IMR-90 (cell line): Measurements from ENCODE around the gene KANK3. TPM values are rescaled to one million over a fixed set of nuclear protein-coding genes. Genes with fewer than 3 reads are reported as not detected.
"Not testable (repeated sequence)": the region's sequence is repeated elsewhere in the genome, so short reads cannot be mapped to it uniquely, and the experiment has no call there.

Source experiments
- ATAC-seq: fragments of 200-7000 bp; cut with Tn5 transposase; 2 replicates; pipeline ENCODE4 v1.9.1; 2020; ENCODE audit warnings: low read depth, mild to moderate bottlenecking, moderate library complexity
- BruUV-seq: library from RNA; stranded (reverse); fragments of 400-500 nt; replicated peaks from 2 replicates; lab custom pipeline; 2021; lab: Mats Ljungman, UMichigan
- CTCF ChIA-PET: fragments of 300-600 bp; formaldehyde crosslinking; extraction: SDS; loops from one replicate; lab custom pipeline; 2021; ENCODE audit warnings: antibody characterized with exemption; lab: Yijun Ruan, JAX
- POLR2A ChIA-PET: fragments of 300-600 bp; sonication (Branson Sonifier 250); formaldehyde crosslinking; loops from one replicate; lab custom pipeline; 2022; ENCODE audit warnings: antibody characterized with exemption; ENCODE audit not compliant: unreplicated experiment; lab: Charles Lee
- DNase-seq: peaks from one replicate; pipeline ENCODE4 v3.0.0; 2013
- H2AFZ ChIP-seq: replicated peaks from 2 replicates; pipeline ENCODE3; 2013; ENCODE audit warnings: low read length, mild to moderate bottlenecking; ENCODE audit not compliant: poor library complexity
- H2AK5ac ChIP-seq: 2 replicates; pipeline ENCODE4 v1.6.1; 2013; ENCODE audit warnings: low read depth, low read length, inconsistent platforms
- H2AK9ac ChIP-seq: replicated peaks from 2 replicates; pipeline ENCODE3; 2013; ENCODE audit warnings: mild to moderate bottlenecking, low read depth, low read length, moderate library complexity; ENCODE audit not compliant: poor library complexity
- H2BK120ac ChIP-seq: 2 replicates; pipeline ENCODE4 v1.6.1; 2013; ENCODE audit warnings: low read depth, low read length, inconsistent platforms
- H2BK15ac ChIP-seq: 3 replicates; pipeline ENCODE4 v1.6.1; 2013; ENCODE audit warnings: low read depth, low read length, inconsistent platforms
- H2BK20ac ChIP-seq: 2 replicates; pipeline ENCODE4 v1.6.1; 2013; ENCODE audit warnings: low read depth, mild to moderate bottlenecking, inconsistent platforms, low read length, moderate library complexity
- H2BK5ac ChIP-seq: 2 replicates; pipeline ENCODE4 v1.6.1; 2013; ENCODE audit warnings: mild to moderate bottlenecking, low read depth, low read length, inconsistent platforms; ENCODE audit not compliant: poor library complexity, severe bottlenecking
- H3K14ac ChIP-seq: replicated peaks from 2 replicates; pipeline ENCODE4 v1.6.1; 2013; ENCODE audit warnings: low read depth, low read length, inconsistent platforms
- H3K18ac ChIP-seq: 2 replicates; pipeline ENCODE4 v1.6.1; 2013; ENCODE audit warnings: low read depth, low read length, control low read depth
- H3K23ac ChIP-seq: 2 replicates; pipeline ENCODE4 v1.6.1; 2013; ENCODE audit warnings: low read depth, low read length, inconsistent platforms
- H3K27ac ChIP-seq: 2 replicates; pipeline ENCODE4 v1.5.1; 2013; ENCODE audit warnings: mild to moderate bottlenecking, control low read depth, low read length; ENCODE audit not compliant: insufficient read depth
- H3K27me3 ChIP-seq: 2 replicates; pipeline ENCODE4 v1.6.1; 2013; ENCODE audit warnings: low read length; ENCODE audit not compliant: control insufficient read depth, insufficient read depth
- H3K36me3 ChIP-seq: 2 replicates; pipeline ENCODE4 v1.6.1; 2013; ENCODE audit warnings: low read length, mixed read lengths; ENCODE audit not compliant: control insufficient read depth, insufficient read depth
- H3K4ac ChIP-seq: 2 replicates; pipeline ENCODE4 v1.6.1; 2013; ENCODE audit warnings: low read depth, low read length, inconsistent platforms
- H3K4me1 ChIP-seq: 2 replicates; pipeline ENCODE4 v1.6.1; 2013; ENCODE audit warnings: low read length, mixed read lengths; ENCODE audit not compliant: control insufficient read depth, insufficient read depth
- H3K4me2 ChIP-seq: 2 replicates; pipeline ENCODE4 v1.6.1; 2013; ENCODE audit warnings: low read depth, mild to moderate bottlenecking, control low read depth, low read length, moderate library complexity
- H3K4me3 ChIP-seq: 2 replicates; pipeline ENCODE4 v1.5.1; 2013; ENCODE audit warnings: low read depth, mild to moderate bottlenecking, control low read depth, low read length, moderate library complexity; ENCODE audit not compliant: insufficient read depth
- H3K56ac ChIP-seq: 2 replicates; pipeline ENCODE4 v1.6.1; 2013; ENCODE audit warnings: low read length, inconsistent platforms; ENCODE audit not compliant: insufficient read depth; ENCODE audit errors: extremely low read depth
- H3K79me1 ChIP-seq, 2 experiments: 2 replicates each; pipeline ENCODE4 v1.6.1; 2013; ENCODE audit warnings: low read length in 2 of 2, inconsistent platforms in 1 of 2, low read depth in 1 of 2
- H3K9ac ChIP-seq: 2 replicates; pipeline ENCODE4 v1.6.1; 2013; ENCODE audit warnings: low read depth, low read length, control low read depth
- H3K9me1 ChIP-seq: 2 replicates; pipeline ENCODE4 v1.6.1; 2013; ENCODE audit warnings: low read length, inconsistent platforms; ENCODE audit not compliant: insufficient read depth
- H3K9me3 ChIP-seq: 2 replicates; pipeline ENCODE4 v1.6.1; 2013; ENCODE audit warnings: low read length; ENCODE audit not compliant: control insufficient read depth, insufficient read depth
- H4K20me1 ChIP-seq: 2 replicates; pipeline ENCODE4 v1.6.1; 2013; ENCODE audit warnings: low read length, inconsistent platforms; ENCODE audit not compliant: insufficient read depth
- H4K5ac ChIP-seq: 2 replicates; pipeline ENCODE4 v1.6.1; 2013; ENCODE audit warnings: mild to moderate bottlenecking, low read depth, low read length, control low read depth
- H4K8ac ChIP-seq, 2 experiments: 2 replicates each; pipeline ENCODE4 v1.6.1; 2013; ENCODE audit warnings: low read depth in 2 of 2, low read length in 2 of 2, control low read depth in 1 of 2, inconsistent platforms in 1 of 2
- H4K91ac ChIP-seq: 2 replicates; pipeline ENCODE4 v1.6.1; 2013; ENCODE audit warnings: low read depth, low read length, inconsistent platforms; ENCODE audit not compliant: insufficient read depth
- WGBS, 2 experiments: methylation state at CpG; one replicate each; pipeline versions ENCODE4 v1.1.5 to v1.1.7; 2013; ENCODE audit warnings: missing lambda C conversion rate in 2 of 2; ENCODE audit not compliant: insufficient read length in 1 of 2; ENCODE audit errors: extremely low coverage in 2 of 2; 5-methylcytosine and 5-hydroxymethylcytosine counted together
- dilution Hi-C: fragments of 300-500 bp; cut with HindIII; formaldehyde crosslinking; loops from one replicate; pipeline ENCODE4 v1.14.3; 2018; ENCODE audit warnings: low sequenced_read_pairs; ENCODE audit not compliant: unreplicated experiment
- in situ Hi-C: fragments of 300-500 bp; cut with MboI; formaldehyde crosslinking; loops from 3 replicates; pipeline ENCODE4 v1.14.3; 2019; ENCODE audit warnings: low sequenced_read_pairs, inconsistent platforms, mixed read lengths
- intact Hi-C: fragments of 100-400 bp; cut with micrococcal nuclease; formaldehyde crosslinking; loops from 2 replicates; pipeline ENCODE4 v1.10.0; 2022
- polyA plus RNA-seq, 3 experiments: library from polyadenylated mRNA; depleted of rRNA; stranded (reverse); fragments of >200 nt; gene quantifications; 2 replicates each; pipeline ENCODE4 v1.2.3, GENCODE V29; 2012; ENCODE audit warnings: low replicate concordance in 1 of 3
- total RNA-seq: library from RNA; depleted of rRNA; stranded (reverse); fragments of >200 nt; gene quantifications from 2 replicates; pipeline ENCODE4 v1.2.3, GENCODE V29; 2012

The KANK3 gene
- total and polyA plus RNA-seq, 2 of the 4 experiments (the other 2 are of a cell fraction) = 0.07 TPM; not detected in 1

GRCh38 chr19:8386419-8386818 lies 43.4 kb upstream of the KANK3 start:
- dilution Hi-C loops, H3K56ac ChIP-seq, H4K8ac ChIP-seq, H3K27ac ChIP-seq, H2BK20ac ChIP-seq, H4K20me1 ChIP-seq, POLR2A ChIA-PET, BruUV-seq, H3K9me1 ChIP-seq, H3K4me1 ChIP-seq, H4K91ac ChIP-seq, H3K9ac ChIP-seq, in situ Hi-C loops, H3K9me3 ChIP-seq, H3K27me3 ChIP-seq, H2BK15ac ChIP-seq, H3K4me2 ChIP-seq, H3K14ac ChIP-seq, H2AK5ac ChIP-seq, intact Hi-C loops, H3K23ac ChIP-seq, H2BK5ac ChIP-seq, DNase-seq, H4K5ac ChIP-seq, H3K36me3 ChIP-seq, H2AK9ac ChIP-seq, H3K4ac ChIP-seq, H2BK120ac ChIP-seq, H3K4me3 ChIP-seq, ATAC-seq, H3K18ac ChIP-seq, CTCF ChIA-PET, H2AFZ ChIP-seq: not testable (repeated sequence)
- WGBS, 2 experiments = 83% methylated on average over 7 of the region's 9 CpGs; no CpG with 5 or more reads in 1 of the 2 experiments
- H3K79me1 ChIP-seq = peaks cover 9 to 12% of the 10 kb centered on the region in 2 experiments; a peak in 3 of 4 replicates

GRCh38 chr19:8385566-8385965 lies 42.5 kb upstream of the KANK3 start:
- ATAC-seq, H3K23ac ChIP-seq, H4K8ac ChIP-seq, H3K36me3 ChIP-seq, H2AFZ ChIP-seq, H2AK5ac ChIP-seq, H3K9ac ChIP-seq, H3K4me1 ChIP-seq, BruUV-seq, H3K27ac ChIP-seq, H2BK15ac ChIP-seq, H2BK20ac ChIP-seq, CTCF ChIA-PET, intact Hi-C loops, H2AK9ac ChIP-seq, H3K9me1 ChIP-seq, DNase-seq, H3K14ac ChIP-seq, H3K4me2 ChIP-seq, H4K5ac ChIP-seq, H4K20me1 ChIP-seq, H2BK120ac ChIP-seq, POLR2A ChIA-PET, H4K91ac ChIP-seq, H3K79me1 ChIP-seq, H3K4me3 ChIP-seq, H3K27me3 ChIP-seq, dilution Hi-C loops, H3K9me3 ChIP-seq, H3K18ac ChIP-seq, H3K4ac ChIP-seq, H3K56ac ChIP-seq, in situ Hi-C loops, H2BK5ac ChIP-seq: not testable (repeated sequence)
- 100% methylated on average over 1 of the region's 3 CpGs; no CpG with 5 or more reads in 1 of the 2 experiments for WGBS, 2 experiments
